DMS153 treated with DMSO at 0.1 percent for 48 hours (cell line): ENCODE data around the gene TIMP1.

Experiments
- DNase-seq: peaks from one replicate; lab custom pipeline; 2025; ENCODE audit not compliant: unreplicated experiment; lab: John Stamatoyannopoulos, UW

TIMP1 gene

GRCh38 chrX:47633689-47634590 lies 51.7 kb downstream of the TIMP1 start:
- DNase-seq: no peak

GRCh38 chrX:47634871-47635575 lies 52.8 kb downstream of the TIMP1 start:
- no peak for DNase-seq
